ENCODE data around the gene VAV1.
A peak's percentile ranks its signal among the peaks of the same experiment; 100 is the strongest.

The VAV1 gene

GRCh38 chr19:6767081-6767356 lies 5.5 kb upstream of the VAV1 start:
- H2BK12ac ChIP-seq (ENCODE audit: low read length): no peak overlapping the region
- H2BK15ac ChIP-seq (ENCODE audit: low read length): no peak overlapping the region
- no peak overlapping the region for H3K4ac ChIP-seq (ENCODE audit: low read length)
- peak overlapping the region; percentile 81 for H3K4me2 ChIP-seq (ENCODE audit: insufficient read depth, low read length, poor library complexity, severe bottlenecking)
- peaks cover 0 to 6% of the 10 kb centered on the region in 2 donors for H3K4me1 ChIP-seq (ENCODE audit: control insufficient read depth in 2 of 2, insufficient read depth in 1 of 2, low read depth in 1 of 2, low read length in 2 of 2)
- H3K9ac ChIP-seq (ENCODE audit: low read depth, low read length, poor library complexity): peak overlapping the region; percentile 30
- H3K4me3 ChIP-seq (ENCODE audit: low read length in 2 of 2): peak overlapping the region in 1 of 2 donors; percentile 69
- H3K18ac ChIP-seq (ENCODE audit: low read length): peak overlapping the region; percentile 83
- H3K9me3 ChIP-seq (replicated peaks in 1 of 2; ENCODE audit: control insufficient read depth in 2 of 2, insufficient read depth in 1 of 2, low read depth in 1 of 2, low read length in 2 of 2): peaks cover 0 to 2% of the 10 kb centered on the region in 2 donors
- H3K14ac ChIP-seq (ENCODE audit: low read length): no peak overlapping the region
- H4K91ac ChIP-seq (ENCODE audit: low read depth, low read length, poor library complexity): no peak overlapping the region
- peak overlapping the region; percentile 21 for H2AFZ ChIP-seq (ENCODE audit: low read length)
- no peaks in the 10 kb centered on the region for H3K79me1 ChIP-seq (ENCODE audit: low read depth, low read length)
- peak overlapping the region; percentile 54 for H2AK5ac ChIP-seq (ENCODE audit: low read depth, low read length)
- H3K36me3 ChIP-seq (replicated peaks in 1 of 2; ENCODE audit: control insufficient read depth in 2 of 2, insufficient read depth in 2 of 2, low read length in 2 of 2): no peaks in the 10 kb centered on the region
- WGBS, 2 donors (ENCODE audit: extremely low coverage in 2 of 2, insufficient read length in 2 of 2, insufficient replicate concordance in 1 of 2): no CpG with 5 or more reads among the region's 15 CpGs
- H3K27me3 ChIP-seq (ENCODE audit: control insufficient read depth in 3 of 3, insufficient read depth in 3 of 3, low read depth in 1 of 3, low read length in 3 of 3): peaks cover 0 to 30% (median 27%) of the 10 kb centered on the region in 3 experiments
- H2BK120ac ChIP-seq (ENCODE audit: low read depth, low read length): no peak overlapping the region
- H2BK5ac ChIP-seq (ENCODE audit: low read length): no peak overlapping the region
- no peak overlapping the region for H4K8ac ChIP-seq (ENCODE audit: low read depth, low read length)
- peak overlapping the region; percentile 96 for H3K23ac ChIP-seq (ENCODE audit: low read depth, low read length, poor library complexity)
- H3K27ac ChIP-seq (replicated peaks; ENCODE audit: low read length): no peak overlapping the region
- DNase-seq (ENCODE audit: low spot score): no peak

- Histone ChIP-seq H3K27me3 (ENCODE audit: control insufficient read depth in 3 of 3, insufficient read depth in 3 of 3, low read depth in 1 of 3, low read length in 3 of 3) (peaks cover 0 to 30% (median 27%) of the 10 kb centered on the region in 3 experiments), H3K9ac (ENCODE audit: low read depth, low read length, poor library complexity) (peak within 1 kb of the TSS; percentile 30), H4K91ac (ENCODE audit: low read depth, low read length, poor library complexity) (no peak within 1 kb of the TSS), H2BK5ac (ENCODE audit: low read length) (no peak within 1 kb of the TSS), H3K14ac (ENCODE audit: low read length) (no peak within 1 kb of the TSS), H2AK5ac (ENCODE audit: low read depth, low read length) (peak within 1 kb of the TSS; percentile 54), H3K23ac (ENCODE audit: low read depth, low read length, poor library complexity) (peak within 1 kb of the TSS; percentile 96), H3K9me3 (replicated peaks in 1 of 2; ENCODE audit: control insufficient read depth in 2 of 2, insufficient read depth in 1 of 2, low read depth in 1 of 2, low read length in 2 of 2) (peaks cover 0 to 2% of the 10 kb centered on the region in 2 donors), H3K4ac (ENCODE audit: low read length) (no peak within 1 kb of the TSS), H2BK12ac (ENCODE audit: low read length) (no peak within 1 kb of the TSS), H3K18ac (ENCODE audit: low read length) (peak within 1 kb of the TSS; percentile 83), H3K79me1 (ENCODE audit: low read depth, low read length) (no peaks in the 10 kb centered on the region), H3K4me3 (ENCODE audit: low read length in 2 of 2) (peak within 1 kb of the TSS in 1 of 2 donors; percentile 72), H3K36me3 (replicated peaks in 1 of 2; ENCODE audit: control insufficient read depth in 2 of 2, insufficient read depth in 2 of 2, low read length in 2 of 2) (no peaks in the 10 kb centered on the region), H2BK15ac (ENCODE audit: low read length) (no peak within 1 kb of the TSS), H4K8ac (ENCODE audit: low read depth, low read length) (no peak within 1 kb of the TSS), H2BK120ac (ENCODE audit: low read depth, low read length) (peak within 1 kb of the TSS; percentile 95), H3K4me2 (ENCODE audit: insufficient read depth, low read length, poor library complexity, severe bottlenecking) (peak within 1 kb of the TSS; percentile 81), H3K27ac (replicated peaks; ENCODE audit: low read length) (no peak within 1 kb of the TSS), H3K4me1 (ENCODE audit: control insufficient read depth in 2 of 2, insufficient read depth in 1 of 2, low read depth in 1 of 2, low read length in 2 of 2) (peaks cover 0 to 6% of the 10 kb centered on the region in 2 donors), H2AFZ (ENCODE audit: low read length) (peak within 1 kb of the TSS; percentile 21)
- WGBS, 2 donors (ENCODE audit: extremely low coverage in 2 of 2, insufficient read length in 2 of 2, insufficient replicate concordance in 1 of 2): no CpG with 5 or more reads among the region's 47 CpGs
- peak; percentile 57 for DNase-seq (ENCODE audit: low spot score)
Observed at GRCh38 chr19:6767357-6768235, 4.9 kb upstream of the VAV1 start, which contains the start of gene SH2D3A. Gene SH2D3A, minus strand, starts transcription at chr19:6767435. Its CDS starts 3,687 bp downstream, at chr19:6763748.

GRCh38 chr19:6768236-6768785 lies 4.2 kb upstream of the VAV1 start:
- WGBS, 2 donors (ENCODE audit: extremely low coverage in 2 of 2, insufficient read length in 2 of 2, insufficient replicate concordance in 1 of 2): no CpG with 5 or more reads among the region's 8 CpGs
- no peak overlapping the region for H3K4ac ChIP-seq (ENCODE audit: low read length)
- peak overlapping the region; percentile 21 for H2AFZ ChIP-seq (ENCODE audit: low read length)
- H3K36me3 ChIP-seq (replicated peaks in 1 of 2; ENCODE audit: control insufficient read depth in 2 of 2, insufficient read depth in 2 of 2, low read length in 2 of 2): no peaks in the 10 kb centered on the region
- H3K79me1 ChIP-seq (ENCODE audit: low read depth, low read length): no peaks in the 10 kb centered on the region
- no peak overlapping the region for H2BK15ac ChIP-seq (ENCODE audit: low read length)
- H3K4me3 ChIP-seq (ENCODE audit: low read length in 2 of 2): no peak overlapping the region
- H3K23ac ChIP-seq (ENCODE audit: low read depth, low read length, poor library complexity): no peak overlapping the region
- no peak overlapping the region for H2BK12ac ChIP-seq (ENCODE audit: low read length)
- H3K14ac ChIP-seq (ENCODE audit: low read length): no peak overlapping the region
- H2BK120ac ChIP-seq (ENCODE audit: low read depth, low read length): no peak overlapping the region
- no peak overlapping the region for H4K91ac ChIP-seq (ENCODE audit: low read depth, low read length, poor library complexity)
- peaks cover 0 to 2% of the 10 kb centered on the region in 2 donors for H3K9me3 ChIP-seq (replicated peaks in 1 of 2; ENCODE audit: control insufficient read depth in 2 of 2, insufficient read depth in 1 of 2, low read depth in 1 of 2, low read length in 2 of 2)
- H3K4me2 ChIP-seq (ENCODE audit: insufficient read depth, low read length, poor library complexity, severe bottlenecking): no peak overlapping the region
- no peak for DNase-seq (ENCODE audit: low spot score)
- no peak overlapping the region for H3K18ac ChIP-seq (ENCODE audit: low read length)
- no peak overlapping the region for H2AK5ac ChIP-seq (ENCODE audit: low read depth, low read length)
- no peak overlapping the region for H4K8ac ChIP-seq (ENCODE audit: low read depth, low read length)
- H2BK5ac ChIP-seq (ENCODE audit: low read length): no peak overlapping the region
- H3K27me3 ChIP-seq (ENCODE audit: control insufficient read depth in 3 of 3, insufficient read depth in 3 of 3, low read depth in 1 of 3, low read length in 3 of 3): peaks cover 0 to 30% (median 27%) of the 10 kb centered on the region in 3 experiments
- peaks cover 0 to 6% of the 10 kb centered on the region in 2 donors for H3K4me1 ChIP-seq (ENCODE audit: control insufficient read depth in 2 of 2, insufficient read depth in 1 of 2, low read depth in 1 of 2, low read length in 2 of 2)
- no peak overlapping the region for H3K9ac ChIP-seq (ENCODE audit: low read depth, low read length, poor library complexity)
- no peak overlapping the region for H3K27ac ChIP-seq (replicated peaks; ENCODE audit: low read length)

- Histone ChIP-seq H3K4me3 (ENCODE audit: low read length in 2 of 2) (no peak overlapping the region), H3K18ac (ENCODE audit: low read length) (no peak overlapping the region), H3K4me2 (ENCODE audit: insufficient read depth, low read length, poor library complexity, severe bottlenecking) (no peak overlapping the region), H2AFZ (ENCODE audit: low read length) (no peak overlapping the region), H2BK12ac (ENCODE audit: low read length) (no peak overlapping the region), H3K9ac (ENCODE audit: low read depth, low read length, poor library complexity) (no peak overlapping the region), H2BK120ac (ENCODE audit: low read depth, low read length) (no peak overlapping the region), H4K91ac (ENCODE audit: low read depth, low read length, poor library complexity) (no peak overlapping the region), H3K27me3 (ENCODE audit: control insufficient read depth in 3 of 3, insufficient read depth in 3 of 3, low read depth in 1 of 3, low read length in 3 of 3) (peaks cover 0 to 30% (median 27%) of the 10 kb centered on the region in 3 experiments), H3K23ac (ENCODE audit: low read depth, low read length, poor library complexity) (no peak overlapping the region), H3K4ac (ENCODE audit: low read length) (no peak overlapping the region), H2AK5ac (ENCODE audit: low read depth, low read length) (no peak overlapping the region), H3K4me1 (ENCODE audit: control insufficient read depth in 2 of 2, insufficient read depth in 1 of 2, low read depth in 1 of 2, low read length in 2 of 2) (peaks cover 0 to 6% of the 10 kb centered on the region in 2 donors), H2BK5ac (ENCODE audit: low read length) (no peak overlapping the region), H3K79me1 (ENCODE audit: low read depth, low read length) (no peaks in the 10 kb centered on the region), H3K27ac (replicated peaks; ENCODE audit: low read length) (no peak overlapping the region), H3K14ac (ENCODE audit: low read length) (no peak overlapping the region), H3K36me3 (replicated peaks in 1 of 2; ENCODE audit: control insufficient read depth in 2 of 2, insufficient read depth in 2 of 2, low read length in 2 of 2) (no peaks in the 10 kb centered on the region), H4K8ac (ENCODE audit: low read depth, low read length) (no peak overlapping the region), H3K9me3 (replicated peaks in 1 of 2; ENCODE audit: control insufficient read depth in 2 of 2, insufficient read depth in 1 of 2, low read depth in 1 of 2, low read length in 2 of 2) (peaks cover 0 to 2% of the 10 kb centered on the region in 2 donors), H2BK15ac (ENCODE audit: low read length) (no peak overlapping the region)
- no peak for DNase-seq (ENCODE audit: low spot score)
- no CpG with 5 or more reads among the region's 11 CpGs for WGBS, 2 donors (ENCODE audit: extremely low coverage in 2 of 2, insufficient read length in 2 of 2, insufficient replicate concordance in 1 of 2)
Observed at GRCh38 chr19:6769006-6769619, 3.4 kb upstream of the VAV1 start.

Data from neuronal stem cell (in vitro differentiated cells).